HG03558 (cell line): ENCODE data around the gene DDX55.

Source experiments
- ATAC-seq: cut with Tn5 transposase; IDR thresholded peaks from one replicate; pipeline ENCODE4 v1.9.1; 2021; ENCODE audit warnings: moderate number of reproducible peaks; ENCODE audit not compliant: unreplicated experiment; ENCODE audit errors: extremely low read depth

The DDX55 gene

GRCh38 chr12:123607756-123608155 lies 5.9 kb downstream of the DDX55 start:
- ATAC-seq, result no peak

GRCh38 chr12:123608182-123608581 lies 6.3 kb downstream of the DDX55 start:
- ATAC-seq, result no peak

- no peak for ATAC-seq
Observed at GRCh38 chr12:123614110-123614509, 12.2 kb downstream of the DDX55 start.

- no peak for ATAC-seq
Observed at GRCh38 chr12:123614531-123614930, 12.6 kb downstream of the DDX55 start.

GRCh38 chr12:123617144-123617543 lies 15.2 kb downstream of the DDX55 start:
- ATAC-seq, result no peak

GRCh38 chr12:123617580-123617979 lies 15.7 kb downstream of the DDX55 start:
- ATAC-seq, result no peak

GRCh38 chr12:123621101-123621500 lies 19.2 kb downstream of the DDX55 start:
- ATAC-seq, result no peak

GRCh38 chr12:123621619-123622530 lies 20.0 kb downstream of the DDX55 start:
- ATAC-seq, result no peak

GRCh38 chr12:123633379-123634141 lies 31.7 kb downstream of the DDX55 start, which contains the start of the genes EIF2B1 and GTF2H3:
Gene EIF2B1, minus strand, starts transcription at chr12:123633686. Its CDS starts 129 bp downstream, at chr12:123633557.
Gene GTF2H3, plus strand, starts transcription at chr12:123633829. Its CDS starts 31 bp downstream, at chr12:123633860.
- peak; percentile 88 for ATAC-seq

- no peak for ATAC-seq
Observed at GRCh38 chr12:123634142-123634561, 32.3 kb downstream of the DDX55 start.

GRCh38 chr12:123643911-123644310 lies 42.0 kb downstream of the DDX55 start:
- no peak for ATAC-seq

GRCh38 chr12:123645380-123645779 lies 43.5 kb downstream of the DDX55 start:
- no peak for ATAC-seq

- no peak for ATAC-seq
Observed at GRCh38 chr12:123645878-123646277, 44.0 kb downstream of the DDX55 start.

GRCh38 chr12:123648401-123648800 lies 46.5 kb downstream of the DDX55 start:
- no peak for ATAC-seq

- ATAC-seq, result no peak
Observed at GRCh38 chr12:123654129-123654701, 52.3 kb downstream of the DDX55 start.

- ATAC-seq, result peak; percentile 69
Observed at GRCh38 chr12:123655420-123655819, 53.5 kb downstream of the DDX55 start.

GRCh38 chr12:123656392-123656791 lies 54.5 kb downstream of the DDX55 start:
- no peak for ATAC-seq

GRCh38 chr12:123657211-123657610 lies 55.3 kb downstream of the DDX55 start:
- ATAC-seq, result no peak

- no peak for ATAC-seq
Observed at GRCh38 chr12:123659996-123660727, 58.3 kb downstream of the DDX55 start.

- no peak for ATAC-seq
Observed at GRCh38 chr12:123667771-123668170, 65.9 kb downstream of the DDX55 start.
